HCT116 (cell line): ENCODE results near the gene VTI1A. TPM values are rescaled to one million over a fixed set of nuclear protein-coding genes. Genes with fewer than 3 reads are reported as not detected.

Experiments used
- ATAC-seq: fragments of 200-7000 bp; cut with Tn5 transposase; 2 replicates; pipeline ENCODE4 v1.9.1; 2020; ENCODE audit warnings: mild to moderate bottlenecking, moderate library complexity
- BruUV-seq: library from RNA; stranded (reverse); fragments of 400-500 nt; replicated peaks from 2 replicates; lab custom pipeline; 2021; lab: Mats Ljungman, UMichigan
- CTCF ChIA-PET: fragments of 300-600 bp; sonication (Branson Sonifier 250); formaldehyde crosslinking; loops from one replicate; lab custom pipeline; 2021; ENCODE audit warnings: antibody characterized with exemption; lab: Charles Lee
- POLR2A ChIA-PET: fragments of 300-600, 350-600 bp; sonication (Branson Sonifier 250); formaldehyde crosslinking; loops from one replicate; lab custom pipeline; 2021; ENCODE audit warnings: antibody characterized with exemption; lab: Charles Lee
- RAD21 ChIA-PET, 2 experiments: fragments of 300-600 bp; sonication (Branson Sonifier 250); formaldehyde crosslinking; loops; one replicate each; lab custom pipeline; 2023; ENCODE audit warnings: low total read pairs in 2 of 2; ENCODE audit not compliant: uncharacterized antibody in 2 of 2, unreplicated experiment in 2 of 2, low non-redundant PET in 1 of 2; lab: Charles Lee
- DNase-seq: peaks from one replicate; pipeline ENCODE4 v3.0.0-alpha.2; 2010; ENCODE audit warnings: low read depth, low spot score
- H2AFZ ChIP-seq: fragments of 200-600 bp; shearing (Covaris generic), sonication (generic); 2 replicates; pipeline ENCODE4 v1.6.1; 2017; ENCODE audit warnings: low read depth, mixed run types, mixed read lengths, antibody characterized with exemption, low read length; ENCODE audit not compliant: poor library complexity, severe bottlenecking
- H3K27ac ChIP-seq: 2 replicates; pipeline ENCODE4 v1.5.1; 2012; ENCODE audit warnings: low read depth, low read length
- H3K27me3 ChIP-seq: fragments of 200-600 bp; sonication (generic); 2 replicates; pipeline ENCODE4 v1.6.1; 2016; ENCODE audit warnings: mixed run types, low read length, mixed read lengths; ENCODE audit not compliant: insufficient read depth
- H3K36me3 ChIP-seq, 2 experiments: fragments of 200-500 bp in 1 of 2; fragments of 200-600 bp in 1 of 2; sonication (Bioruptor generic) in 1 of 2; sonication (generic) in 1 of 2; 2 replicates each; pipeline versions ENCODE4 v1.5.1 to v1.6.1; 2014 to 2016; ENCODE audit warnings: low read length in 2 of 2, inconsistent platforms in 1 of 2, mixed read lengths in 1 of 2, mixed run types in 1 of 2; ENCODE audit not compliant: insufficient read depth in 2 of 2, control insufficient read depth in 1 of 2
- H3K4me1 ChIP-seq, 2 experiments: fragments of 200-600 bp in 1 of 2; sonication (generic) in 1 of 2; 2 replicates each; pipeline versions ENCODE4 v1.5.1 to v1.6.1; 2012 to 2017; ENCODE audit warnings: low read length in 2 of 2, inconsistent platforms in 1 of 2, mild to moderate bottlenecking in 1 of 2, mixed read lengths in 1 of 2, mixed run types in 1 of 2, moderate library complexity in 1 of 2; ENCODE audit not compliant: insufficient read depth in 2 of 2, control insufficient read depth in 1 of 2
- H3K4me2 ChIP-seq: fragments of 200-600 bp; sonication (generic); 2 replicates; pipeline ENCODE4 v1.6.1; 2017; ENCODE audit warnings: mixed run types, low read length, mixed read lengths
- H3K4me3 ChIP-seq, 2 experiments: fragments of 200-600 bp in 1 of 2; sonication (generic) in 1 of 2; replicated peaks in 1 of 2; 2 replicates each; pipeline ENCODE4 v1.5.1; 2011 to 2016; ENCODE audit warnings: low read length in 2 of 2, control low read depth in 1 of 2, low read depth in 1 of 2, mild to moderate bottlenecking in 1 of 2, mixed read lengths in 1 of 2, mixed run types in 1 of 2
- H3K79me2 ChIP-seq: fragments of 200-600 bp; sonication (generic); 2 replicates; pipeline ENCODE4 v1.6.1; 2017; ENCODE audit warnings: mild to moderate bottlenecking, mixed run types, low read length, moderate library complexity, mixed read lengths; ENCODE audit not compliant: insufficient read depth
- H3K9ac ChIP-seq: fragments of 200-600 bp; sonication (generic); 2 replicates; pipeline ENCODE4 v1.6.1; 2016; ENCODE audit warnings: low read length, mixed read lengths
- H3K9me2 ChIP-seq: fragments of 200-600 bp; sonication (generic), shearing (Covaris generic); 2 replicates; pipeline ENCODE4 v1.6.1; 2017; ENCODE audit warnings: mixed run types, mild to moderate bottlenecking, moderate library complexity; ENCODE audit not compliant: insufficient read depth
- H3K9me3 ChIP-seq, 2 experiments: fragments of 200-500 bp in 1 of 2; fragments of 200-600 bp in 1 of 2; sonication (Bioruptor generic) in 1 of 2; sonication (generic) in 1 of 2; 2 replicates each; pipeline ENCODE4 v1.6.1; 2014 to 2017; ENCODE audit warnings: low read length in 2 of 2, mixed read lengths in 2 of 2, inconsistent platforms in 1 of 2, low read depth in 1 of 2, mild to moderate bottlenecking in 1 of 2, mixed run types in 1 of 2, moderate library complexity in 1 of 2; ENCODE audit not compliant: control insufficient read depth in 1 of 2, insufficient read depth in 1 of 2
- H4K20me1 ChIP-seq: fragments of 200-600 bp; sonication (generic), shearing (Covaris generic); 2 replicates; pipeline ENCODE4 v1.6.1; 2017; ENCODE audit warnings: mixed run types, mild to moderate bottlenecking, moderate library complexity; ENCODE audit not compliant: insufficient read depth
- EGR1 ChIP-seq: IDR thresholded peaks from 2 replicates; pipeline ENCODE4 v1.6.1; 2012; ENCODE audit warnings: low read depth
- FOSL1 ChIP-seq: IDR thresholded peaks from 2 replicates; pipeline ENCODE4 v1.6.1; 2012; ENCODE audit warnings: low read depth
- JUND ChIP-seq: IDR thresholded peaks from 2 replicates; pipeline ENCODE4 v1.6.1; 2012
- POLR2AphosphoS5 ChIP-seq: IDR thresholded peaks from 2 replicates; pipeline ENCODE4 v1.6.1; 2011; ENCODE audit warnings: mild to moderate bottlenecking, low read depth, low read length, moderate library complexity
- SRF ChIP-seq: IDR thresholded peaks from 2 replicates; pipeline ENCODE4 v1.6.1; 2012; ENCODE audit warnings: low read depth
- TCF7L2 ChIP-seq: IDR thresholded peaks from 2 replicates; pipeline ENCODE4 v1.7.0; 2011; ENCODE audit warnings: borderline replicate concordance, inconsistent platforms; ENCODE audit not compliant: insufficient read depth, insufficient read length; ENCODE audit errors: extremely low read depth
- YY1 ChIP-seq: IDR thresholded peaks from 2 replicates; pipeline ENCODE4 v1.6.1; 2011; ENCODE audit warnings: low read length, low read depth, moderate library complexity, mild to moderate bottlenecking; ENCODE audit not compliant: insufficient replicate concordance; ENCODE audit errors: extremely low read depth
- ZFX ChIP-seq: fragments of 450-650 bp; IDR thresholded peaks from 2 replicates; pipeline ENCODE4 v1.6.1; 2017
- intact Hi-C: fragments of 100-400 bp; cut with micrococcal nuclease; formaldehyde crosslinking; loops from 2 replicates; pipeline ENCODE4 v1.10.0; 2022
- total RNA-seq: library from RNA; stranded (reverse); gene quantifications from one replicate; pipeline ENCODE4 v1.2.1, GENCODE V29; 2021; ENCODE audit not compliant: unreplicated experiment

The VTI1A gene
- total RNA-seq, 1 experiment from 2014 or later: 80.7 TPM

GRCh38 chr10:112815269-112816032 is 368.4 kb downstream of the VTI1A start:
- intact Hi-C loops: loop anchor here (10.0 kb wide), 1 partner anchor 251 kb away; no protein-coding TSS in a partner anchor
- no peak overlapping the region for H2AFZ ChIP-seq
- no peaks in the 10 kb centered on the region for H3K27me3 ChIP-seq
- peaks cover 3% of the 10 kb centered on the region; the same call in 1 of the 2 replicates for H3K79me2 ChIP-seq
- no peak overlapping the region for H3K4me3 ChIP-seq
- no TSS peak for BruUV-seq
- CTCF ChIA-PET: no interaction called here
- ATAC-seq (peak; percentile 31; the same call in 1 of the 2 replicates), DNase-seq (no peak)
- no peaks in the 10 kb centered on the region for H4K20me1 ChIP-seq
- peak overlapping the region; percentile 6; the same call in 1 of the 2 replicates for H3K27ac ChIP-seq
- H3K4me1 ChIP-seq: peaks cover 50 to 60% of the 10 kb centered on the region in 2 experiments
- H3K4me2 ChIP-seq: peak overlapping the region; percentile 51
- no peaks in the 10 kb centered on the region for H3K9me2 ChIP-seq
- POLR2A ChIA-PET: no interaction called here
- H3K9me3 ChIP-seq: no peaks in the 10 kb centered on the region
- RAD21 ChIA-PET: no interaction called here
- no peak overlapping the region for H3K9ac ChIP-seq
- peaks cover 0 to 13% of the 10 kb centered on the region in 2 experiments; a peak in 2 of 4 replicates for H3K36me3 ChIP-seq
- TF ChIP-seq FOSL1 (peak; percentile 30), JUND (peak; percentile 58), SRF (no peak), POLR2AphosphoS5 (peak; percentile 23; the same call in 1 of the 2 replicates)

- CTCF ChIA-PET: no interaction called here
These were observed 369.0 kb downstream of the VTI1A start for GRCh38 chr10:112816033-112816430.

More at GRCh38 chr10:112816033-112816430, 369.0 kb downstream of the VTI1A start:
- H4K20me1 ChIP-seq: no peaks in the 10 kb centered on the region
- ATAC-seq: no peak
- H2AFZ ChIP-seq: no peak overlapping the region
- H3K9ac ChIP-seq: no peak overlapping the region
- no peak for DNase-seq
- intact Hi-C loops: loop anchor here (10.0 kb wide), 1 partner anchor 251 kb away; no protein-coding TSS in a partner anchor
- ChIA-PET POLR2A (no interaction called here), RAD21 (no interaction called here)
- BruUV-seq: no TSS peak
- H3K9me3 ChIP-seq: no peaks in the 10 kb centered on the region
- TF ChIP-seq EGR1 (no peak), ZFX (no peak), YY1 (no peak), TCF7L2 (no peak)
- no peaks in the 10 kb centered on the region for H3K27me3 ChIP-seq
- H3K9me2 ChIP-seq: no peaks in the 10 kb centered on the region
- no peak overlapping the region for H3K4me3 ChIP-seq
- peak overlapping the region; percentile 6; the same call in 1 of the 2 replicates for H3K27ac ChIP-seq
- H3K36me3 ChIP-seq: peaks cover 0 to 13% of the 10 kb centered on the region in 2 experiments; a peak in 2 of 4 replicates
- H3K4me2 ChIP-seq: peak overlapping the region; percentile 51
- peaks cover 44 to 54% of the 10 kb centered on the region in 2 experiments for H3K4me1 ChIP-seq
- H3K79me2 ChIP-seq: peaks cover 3% of the 10 kb centered on the region; the same call in 1 of the 2 replicates
